ENCODE data around the gene SRGAP3. TPM values are rescaled to one million over a fixed set of nuclear protein-coding genes. Genes with fewer than 3 reads are reported as not detected.

The SRGAP3 gene
- total RNA-seq, 4 donors from 2014 or later = 14.7 to 58.9 (median 18.7) TPM

DNA sequence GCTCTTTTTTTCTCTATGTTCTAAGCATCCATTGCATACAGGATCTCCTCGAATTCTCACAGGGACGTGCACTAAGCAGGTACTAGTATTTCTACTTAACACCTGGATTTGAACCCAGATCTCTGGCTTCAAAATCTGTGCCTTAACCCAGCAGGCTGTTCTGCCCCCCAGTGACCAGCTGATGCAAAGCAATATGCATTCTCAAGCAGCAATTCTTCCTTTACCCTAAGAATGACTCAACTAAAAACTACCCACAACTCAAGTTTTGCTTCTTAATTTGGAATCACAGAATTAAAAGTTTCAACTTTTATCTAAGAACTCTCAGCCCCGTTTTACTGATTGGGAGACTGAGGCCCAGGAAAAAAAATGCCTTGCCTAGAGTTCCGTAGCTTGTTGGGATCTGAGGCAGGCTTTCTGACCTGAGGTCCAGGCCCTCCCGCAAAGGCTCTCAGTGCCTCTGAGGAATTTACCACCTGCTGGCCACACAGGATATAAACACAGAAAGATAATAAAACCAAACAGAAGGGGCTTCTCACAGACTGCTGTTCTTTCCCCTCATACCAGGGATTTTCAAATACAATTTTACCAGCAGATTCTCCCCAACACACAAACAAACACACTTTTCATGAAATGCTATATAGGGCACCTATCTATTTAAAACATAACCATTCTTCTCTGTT lies 170.7 kb downstream of the SRGAP3 start:
- H3K4me1 ChIP-seq = no peaks in the 10 kb centered on the region
- intact Hi-C loops (cut with DNase I) = no loop called here
- no peak overlapping the region for H3K4me3 ChIP-seq (replicated peaks in 1 of 3)
- H3K9me3 ChIP-seq = no peaks in the 10 kb centered on the region
- no peaks in the 10 kb centered on the region for H3K27me3 ChIP-seq
- TF ChIP-seq, protein P1, sequence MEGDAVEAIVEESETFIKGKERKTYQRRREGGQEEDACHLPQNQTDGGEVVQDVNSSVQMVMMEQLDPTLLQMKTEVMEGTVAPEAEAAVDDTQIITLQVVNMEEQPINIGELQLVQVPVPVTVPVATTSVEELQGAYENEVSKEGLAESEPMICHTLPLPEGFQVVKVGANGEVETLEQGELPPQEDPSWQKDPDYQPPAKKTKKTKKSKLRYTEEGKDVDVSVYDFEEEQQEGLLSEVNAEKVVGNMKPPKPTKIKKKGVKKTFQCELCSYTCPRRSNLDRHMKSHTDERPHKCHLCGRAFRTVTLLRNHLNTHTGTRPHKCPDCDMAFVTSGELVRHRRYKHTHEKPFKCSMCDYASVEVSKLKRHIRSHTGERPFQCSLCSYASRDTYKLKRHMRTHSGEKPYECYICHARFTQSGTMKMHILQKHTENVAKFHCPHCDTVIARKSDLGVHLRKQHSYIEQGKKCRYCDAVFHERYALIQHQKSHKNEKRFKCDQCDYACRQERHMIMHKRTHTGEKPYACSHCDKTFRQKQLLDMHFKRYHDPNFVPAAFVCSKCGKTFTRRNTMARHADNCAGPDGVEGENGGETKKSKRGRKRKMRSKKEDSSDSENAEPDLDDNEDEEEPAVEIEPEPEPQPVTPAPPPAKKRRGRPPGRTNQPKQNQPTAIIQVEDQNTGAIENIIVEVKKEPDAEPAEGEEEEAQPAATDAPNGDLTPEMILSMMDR (IDR thresholded peaks at IDR 0.05) = peak in 2 of 6 experiments; percentile 3 to 12
- TF ChIP-seq POLR2A (IDR thresholded peaks at IDR 0.05) = no peak
- DNase-seq = no peak
- no peaks in the 10 kb centered on the region for H3K36me3 ChIP-seq
- WGBS, 2 donors = 72 to 80% methylated on average over 5 of the region's 5 CpGs
- no peak overlapping the region for H3K27ac ChIP-seq

DNA sequence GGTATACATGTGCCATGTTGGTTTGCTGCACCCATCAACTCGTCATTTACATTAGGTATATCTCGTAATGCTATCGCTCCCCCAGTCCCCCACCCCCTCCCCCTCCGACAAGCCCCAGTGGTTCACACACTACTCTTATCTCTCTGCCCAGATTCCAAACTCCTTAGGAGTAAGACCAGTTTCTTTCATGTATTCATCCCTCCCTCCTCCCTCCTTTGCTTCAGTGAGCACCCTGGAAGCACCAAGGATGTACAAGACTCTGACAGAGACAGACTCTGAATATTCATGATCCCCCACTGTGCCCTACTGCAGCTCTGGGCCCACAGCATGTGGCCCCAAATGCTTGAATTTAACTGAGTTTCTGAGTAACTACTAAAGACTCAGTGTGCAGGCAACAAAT lies 172.4 kb downstream of the SRGAP3 start:
- TF ChIP-seq, protein P1 (IDR thresholded peaks at IDR 0.05) = no peak
- TF ChIP-seq POLR2A (IDR thresholded peaks at IDR 0.05) = no peak
- intact Hi-C loops (cut with DNase I) = no loop called here
- no peaks in the 10 kb centered on the region for H3K4me1 ChIP-seq
- H3K27me3 ChIP-seq = no peaks in the 10 kb centered on the region
- no peak for DNase-seq
- no peak overlapping the region for H3K27ac ChIP-seq
- H3K36me3 ChIP-seq = no peaks in the 10 kb centered on the region
- H3K9me3 ChIP-seq = no peaks in the 10 kb centered on the region
- 53 to 79% methylated on average over 4 of the region's 4 CpGs for WGBS, 2 donors
- no peak overlapping the region for H3K4me3 ChIP-seq (replicated peaks in 1 of 3)

DNA sequence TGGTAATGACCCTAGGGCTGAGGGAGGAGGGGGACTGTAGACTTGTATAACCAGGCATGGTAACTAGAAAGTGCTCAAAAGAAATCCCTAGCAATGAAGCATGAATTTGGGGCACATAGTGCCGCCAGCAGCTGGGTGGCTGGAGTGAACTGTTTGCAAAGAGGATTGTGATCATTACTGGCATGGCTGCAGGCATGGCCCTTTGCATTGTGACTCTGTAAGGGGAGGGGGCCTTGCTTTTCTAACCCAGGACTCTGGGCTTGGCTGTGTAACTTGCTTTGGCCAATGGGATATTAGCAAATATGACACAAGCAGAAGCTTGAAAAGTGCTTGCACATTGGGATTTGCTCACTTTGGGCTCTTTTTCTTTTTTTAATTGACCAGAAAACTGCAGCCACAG lies 173.7 kb downstream of the SRGAP3 start:
- no peak overlapping the region for H3K27ac ChIP-seq
- no peaks in the 10 kb centered on the region for H3K4me1 ChIP-seq
- intact Hi-C loops (cut with DNase I) = no loop called here
- TF ChIP-seq, protein P1 (IDR thresholded peaks at IDR 0.05) = no peak
- no peak for TF ChIP-seq POLR2A (IDR thresholded peaks at IDR 0.05)
- no peak for DNase-seq
- H3K27me3 ChIP-seq = no peaks in the 10 kb centered on the region
- 90 to 94% methylated on average over 1 of the region's 1 CpG for WGBS, 2 donors
- H3K36me3 ChIP-seq = no peaks in the 10 kb centered on the region
- no peak overlapping the region for H3K4me3 ChIP-seq (replicated peaks in 1 of 3)
- H3K9me3 ChIP-seq = no peaks in the 10 kb centered on the region

DNA sequence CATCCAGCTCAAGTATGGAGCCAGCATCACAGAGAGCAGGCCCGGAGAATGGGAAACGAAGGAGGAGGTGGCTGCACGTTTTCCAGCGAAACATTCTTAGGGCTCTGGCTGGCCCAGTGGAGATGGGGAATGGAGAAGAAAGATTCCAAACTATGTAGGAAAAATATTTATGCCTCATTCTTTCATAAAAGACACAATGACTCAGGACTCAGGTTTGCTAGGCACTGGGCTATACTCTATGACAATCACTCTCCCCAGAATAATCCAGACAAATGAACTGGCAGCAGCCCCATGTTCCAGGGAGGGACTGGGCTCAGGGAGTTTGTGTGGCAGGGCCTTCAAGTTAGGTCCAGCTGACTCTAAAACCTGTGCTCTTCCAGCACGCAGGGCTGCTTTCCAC lies 175.4 kb downstream of the SRGAP3 start:
- Histone ChIP-seq H3K27ac (no peak overlapping the region), H3K9me3 (no peaks in the 10 kb centered on the region), H3K4me3 (replicated peaks in 1 of 3) (no peak overlapping the region), H3K36me3 (no peaks in the 10 kb centered on the region), H3K4me1 (no peaks in the 10 kb centered on the region), H3K27me3 (no peaks in the 10 kb centered on the region)
- TF ChIP-seq POLR2A (IDR thresholded peaks at IDR 0.05) = no peak
- TF ChIP-seq, protein P1 (IDR thresholded peaks at IDR 0.05) = no peak
- DNase-seq = no peak
- intact Hi-C loops (cut with DNase I) = loop anchor here (5.0 kb wide), 1 partner anchor 87 kb away; no protein-coding TSS in a partner anchor
- 69 to 83% methylated on average over 5 of the region's 5 CpGs for WGBS, 2 donors

DNA sequence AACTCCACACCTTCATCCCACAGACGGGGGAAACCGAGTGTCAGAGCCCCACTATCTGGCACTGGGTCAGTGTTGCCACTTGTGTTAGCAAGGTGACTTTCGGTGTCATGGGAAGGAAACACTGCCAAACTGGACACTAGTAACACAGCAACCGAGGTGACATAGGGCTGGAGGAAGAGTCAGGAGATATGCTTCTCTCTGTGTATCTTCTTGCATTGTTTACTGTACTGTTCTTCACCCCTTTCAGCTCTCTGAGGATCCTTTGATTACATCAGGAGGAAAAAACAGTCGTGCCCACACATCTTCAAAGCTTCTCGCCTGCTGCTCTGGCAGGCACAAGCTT lies 176.8 kb downstream of the SRGAP3 start:
- H3K9me3 ChIP-seq = no peaks in the 10 kb centered on the region
- H3K36me3 ChIP-seq = no peaks in the 10 kb centered on the region
- intact Hi-C loops (cut with DNase I) = loop anchor here (5.0 kb wide), 1 partner anchor 85 kb away; no protein-coding TSS in a partner anchor
- H3K27ac ChIP-seq = no peak overlapping the region
- 81 to 87% methylated on average over 6 of the region's 6 CpGs for WGBS, 2 donors
- TF ChIP-seq, protein P1 (IDR thresholded peaks at IDR 0.05) = no peak
- no peak for TF ChIP-seq POLR2A (IDR thresholded peaks at IDR 0.05)
- DNase-seq = no peak
- no peaks in the 10 kb centered on the region for H3K27me3 ChIP-seq
- H3K4me3 ChIP-seq (replicated peaks in 1 of 3) = no peak overlapping the region
- no peaks in the 10 kb centered on the region for H3K4me1 ChIP-seq
